Activated CD8-positive, alpha-beta memory T cell treated with anti-CD3 and anti-CD28 coated beads, Interleukin-2, amount 50 U/mL, for 48 hours (primary cell): ENCODE results near the gene SIMC1.

Source experiments
- DNase-seq: peaks from one replicate; pipeline ENCODE4 v3.0.0-alpha.2; 2020

Gene SIMC1

GRCh38 chr5:176365351-176366231 is 127.4 kb downstream of the SIMC1 start, which contains the start of gene ARL10:
Gene ARL10, plus strand, starts transcription at chr5:176365487. Its CDS starts 77 bp downstream, at chr5:176365564.
- peak; percentile 84 for DNase-seq

GRCh38 chr5:176366232-176366894 is 128.1 kb downstream of the SIMC1 start:
- no peak for DNase-seq

- no peak for DNase-seq
Observed at GRCh38 chr5:176368726-176369125, 130.5 kb downstream of the SIMC1 start.

- no peak for DNase-seq
Observed at GRCh38 chr5:176369934-176370711, 131.9 kb downstream of the SIMC1 start.

- DNase-seq: no peak
Observed at GRCh38 chr5:176371621-176372539, 133.7 kb downstream of the SIMC1 start.

- no peak for DNase-seq
Observed at GRCh38 chr5:176373100-176373818, 135.0 kb downstream of the SIMC1 start.

GRCh38 chr5:176379881-176380280 is 141.7 kb downstream of the SIMC1 start:
- DNase-seq: no peak

- DNase-seq: no peak
Observed at GRCh38 chr5:176381423-176381822, 143.2 kb downstream of the SIMC1 start.

- DNase-seq: no peak
Observed at GRCh38 chr5:176381979-176382378, 143.8 kb downstream of the SIMC1 start.

- DNase-seq: no peak
Observed at GRCh38 chr5:176382721-176383120, 144.5 kb downstream of the SIMC1 start.

- no peak for DNase-seq
Observed at GRCh38 chr5:176383248-176383905, 145.2 kb downstream of the SIMC1 start.

GRCh38 chr5:176383961-176384360 is 145.7 kb downstream of the SIMC1 start:
- DNase-seq: no peak

GRCh38 chr5:176384366-176384930 is 146.2 kb downstream of the SIMC1 start:
- DNase-seq: no peak

- DNase-seq: no peak
Observed at GRCh38 chr5:176384991-176385390, 146.8 kb downstream of the SIMC1 start.

GRCh38 chr5:176386491-176386890 is 148.3 kb downstream of the SIMC1 start:
- no peak for DNase-seq

- no peak for DNase-seq
Observed at GRCh38 chr5:176387384-176387925, 149.2 kb downstream of the SIMC1 start.

- no peak for DNase-seq
Observed at GRCh38 chr5:176388003-176388443, 149.8 kb downstream of the SIMC1 start.

GRCh38 chr5:176388444-176389134 is 150.4 kb downstream of the SIMC1 start, which contains the start of the genes HIGD2A and NOP16:
Gene HIGD2A, plus strand, starts transcription at chr5:176388751. Its CDS starts 69 bp downstream, at chr5:176388820.
Gene NOP16, minus strand, starts transcription at chr5:176388598. Its CDS starts 59 bp downstream, at chr5:176388539.
- DNase-seq: peak; percentile 98
